Effector memory CD8-positive, alpha-beta T cell (primary cell): ENCODE measurements around the gene ZNFX1.
A peak's percentile ranks its signal among the peaks of the same experiment; 100 is the strongest.

Experiments used
- ATAC-seq: fragments of 150-1000 bp; cut with Tn5 transposase; replicated peaks from 2 replicates; pipeline ENCODE4 v1.10.0; 2021; ENCODE audit warnings: mild to moderate bottlenecking, moderate library complexity
- DNase-seq, 3 experiments: peaks; one replicate each; pipeline ENCODE4 v3.0.0; 2021
- H3K27ac Mint-ChIP-seq, 2 donors: one replicate each; pipeline ENCODE4 v1.8.0; 2022; ENCODE audit warnings: mild to moderate bottlenecking in 2 of 2, mixed read lengths in 2 of 2, moderate library complexity in 2 of 2
- H3K27me3 Mint-ChIP-seq, 2 donors: one replicate each; pipeline ENCODE4 v1.8.0; 2022; ENCODE audit warnings: mixed read lengths in 2 of 2
- H3K36me3 Mint-ChIP-seq: one replicate; pipeline ENCODE4 v1.8.0; 2022; ENCODE audit warnings: mild to moderate bottlenecking, moderate library complexity, mixed read lengths; ENCODE audit not compliant: insufficient read depth
- H3K4me1 Mint-ChIP-seq, 2 donors: one replicate each; pipeline ENCODE4 v1.8.0; 2022; ENCODE audit warnings: low read depth in 2 of 2, mixed read lengths in 2 of 2
- H3K4me3 Mint-ChIP-seq, 2 donors: one replicate each; pipeline ENCODE4 v1.8.0; 2022; ENCODE audit warnings: mild to moderate bottlenecking in 2 of 2, mixed read lengths in 2 of 2, moderate library complexity in 2 of 2
- H3K9me3 Mint-ChIP-seq, 2 donors: one replicate each; pipeline ENCODE4 v1.8.0; 2022; ENCODE audit warnings: mixed read lengths in 2 of 2

Gene ZNFX1

DNA sequence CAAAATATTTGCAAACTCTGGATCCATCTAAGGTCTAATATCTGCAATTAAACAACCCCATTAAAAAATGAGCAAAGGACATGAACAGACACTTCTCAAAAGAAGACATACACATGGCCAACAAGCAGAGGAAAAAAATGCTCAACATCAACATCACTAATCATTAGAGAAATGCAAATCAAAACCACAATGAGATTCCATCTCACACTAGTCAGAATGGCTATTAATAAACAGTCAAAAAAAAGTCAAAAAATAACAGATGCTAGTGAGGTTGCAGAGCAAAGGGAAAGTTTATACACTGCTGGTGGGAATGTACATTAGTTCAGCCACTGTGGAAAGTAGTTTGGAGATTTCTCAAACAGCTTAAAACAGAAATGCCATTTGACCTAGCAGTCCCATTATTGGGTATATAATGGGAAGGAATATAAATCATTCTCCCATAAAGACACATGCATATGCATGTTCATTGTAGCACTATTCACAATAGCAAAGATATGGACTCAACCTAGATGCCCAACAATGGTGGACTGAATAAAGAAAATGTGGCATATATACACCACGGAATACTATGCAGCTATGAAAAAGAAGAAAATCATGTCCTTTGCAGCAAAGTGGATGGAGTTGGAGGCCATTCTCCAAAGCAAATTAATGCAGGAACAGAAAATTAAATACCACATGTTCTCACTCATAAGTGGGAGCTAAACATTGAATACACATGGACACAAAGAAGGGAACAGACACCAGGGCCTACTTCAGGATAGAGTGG is 9.1 kb downstream of the ZNFX1 start:
- H3K4me1 Mint-ChIP-seq = peaks cover 55 to 58% of the 10 kb centered on the region in 2 donors
- DNase-seq (no peak), ATAC-seq (no peak)
- no peaks in the 10 kb centered on the region for H3K9me3 Mint-ChIP-seq
- peak overlapping the region; percentile 81 for H3K4me3 Mint-ChIP-seq
- peaks cover 89% of the 10 kb centered on the region for H3K36me3 Mint-ChIP-seq
- peak overlapping the region in 1 of 2 donors; percentile 79 for H3K27ac Mint-ChIP-seq
- H3K27me3 Mint-ChIP-seq = no peaks in the 10 kb centered on the region

DNA sequence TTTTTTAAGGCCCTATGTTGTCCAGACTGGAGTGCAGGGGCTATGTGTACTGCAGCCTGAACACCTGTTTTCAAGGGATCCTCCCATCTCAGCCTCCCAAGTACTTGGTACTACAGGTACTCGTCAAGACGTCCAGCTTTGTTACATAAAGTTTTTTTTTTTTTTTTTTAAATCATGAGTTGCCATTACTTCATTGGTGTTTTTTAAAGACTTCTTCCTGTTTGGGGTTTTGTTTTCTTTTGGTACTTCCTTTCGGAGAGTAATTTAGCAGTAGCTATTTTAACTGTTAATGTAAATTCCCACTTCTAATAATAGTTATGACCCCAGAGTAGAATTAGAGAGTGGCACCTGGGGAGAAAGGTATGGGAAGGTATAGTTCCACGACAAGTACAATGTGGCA is 10.5 kb downstream of the ZNFX1 start:
- ATAC-seq = peak; percentile 72
- H3K36me3 Mint-ChIP-seq = peaks cover 89% of the 10 kb centered on the region
- H3K27ac Mint-ChIP-seq = peak overlapping the region; percentile 87 to 90
- H3K9me3 Mint-ChIP-seq = no peaks in the 10 kb centered on the region
- H3K4me1 Mint-ChIP-seq = peaks cover 50 to 58% of the 10 kb centered on the region in 2 donors
- no peak for DNase-seq
- H3K27me3 Mint-ChIP-seq = no peaks in the 10 kb centered on the region
- H3K4me3 Mint-ChIP-seq = peak overlapping the region; percentile 81

DNA sequence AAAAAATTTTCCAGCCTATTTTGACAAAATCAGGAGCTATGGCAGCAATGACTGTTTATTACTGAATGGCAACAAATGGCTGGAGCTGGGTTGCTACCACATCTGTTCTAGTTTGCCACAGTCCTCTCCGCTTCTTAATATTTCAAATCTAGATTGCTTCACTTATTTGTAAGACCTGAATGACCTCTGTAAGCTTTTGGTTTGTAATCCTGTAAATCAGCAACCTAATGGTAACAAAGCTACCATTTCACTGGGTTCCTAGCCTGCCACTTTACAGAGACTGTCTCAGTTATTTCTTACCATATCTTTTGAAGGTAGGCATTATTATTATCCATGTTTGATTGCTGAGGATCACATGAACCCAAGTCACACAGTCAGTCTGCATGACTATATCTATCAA is 15.4 kb downstream of the ZNFX1 start:
- DNase-seq (no peak), ATAC-seq (no peak)
- H3K36me3 Mint-ChIP-seq = peaks cover 94% of the 10 kb centered on the region
- H3K27me3 Mint-ChIP-seq = no peaks in the 10 kb centered on the region
- peaks cover 14 to 15% of the 10 kb centered on the region in 2 donors for H3K4me1 Mint-ChIP-seq
- no peaks in the 10 kb centered on the region for H3K9me3 Mint-ChIP-seq
- peak overlapping the region in 1 of 2 donors; percentile 55 for H3K27ac Mint-ChIP-seq
- H3K4me3 Mint-ChIP-seq = no peak overlapping the region

DNA sequence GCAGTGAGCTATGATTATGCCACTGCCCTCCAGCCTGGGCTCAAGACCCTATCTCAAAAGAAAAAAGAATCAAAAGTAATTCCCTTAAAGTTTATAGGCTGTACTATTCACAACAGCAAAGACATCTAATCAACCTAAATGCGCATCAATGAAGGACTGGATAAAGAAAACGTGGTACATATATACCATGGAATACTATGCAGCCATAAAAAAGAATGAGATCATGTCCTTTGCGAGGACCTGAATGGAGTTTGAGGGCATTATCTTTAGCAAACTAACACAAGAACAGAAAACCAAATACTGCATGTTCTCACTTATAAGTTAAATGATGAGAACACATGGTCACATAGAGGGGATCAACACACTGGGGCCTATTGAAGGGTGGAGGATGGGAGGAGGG is 16.7 kb downstream of the ZNFX1 start:
- Mint-ChIP-seq H3K9me3 (no peaks in the 10 kb centered on the region), H3K36me3 (peaks cover 98% of the 10 kb centered on the region), H3K27ac (peak overlapping the region in 1 of 2 donors; percentile 82), H3K4me3 (no peak overlapping the region), H3K4me1 (peaks cover 4 to 7% of the 10 kb centered on the region in 2 donors), H3K27me3 (no peaks in the 10 kb centered on the region)
- DNase-seq (no peak), ATAC-seq (no peak)

DNA sequence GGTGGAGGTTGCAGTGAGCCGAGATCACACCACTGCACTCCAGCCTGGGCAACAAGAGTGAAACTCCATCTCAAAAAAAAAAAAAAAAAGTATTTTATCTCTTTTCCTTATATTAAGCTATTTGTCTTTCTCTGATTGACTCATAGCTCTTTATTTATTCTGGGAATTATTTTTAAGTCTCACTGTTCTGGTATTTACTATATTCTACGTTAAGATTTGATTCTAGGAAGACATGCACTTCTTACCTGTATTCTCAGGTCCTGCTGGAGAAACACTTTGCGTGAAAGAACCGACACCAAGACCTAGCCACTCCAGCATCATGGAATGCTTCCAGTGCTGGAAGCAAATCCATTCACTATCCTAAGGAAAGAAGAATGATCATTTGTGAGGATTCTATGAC is 17.6 kb downstream of the ZNFX1 start:
- no peak for ATAC-seq
- peak overlapping the region in 1 of 2 donors; percentile 31 for H3K27ac Mint-ChIP-seq
- H3K4me1 Mint-ChIP-seq = peaks cover 2 to 4% of the 10 kb centered on the region in 2 donors
- no peaks in the 10 kb centered on the region for H3K9me3 Mint-ChIP-seq
- no peaks in the 10 kb centered on the region for H3K27me3 Mint-ChIP-seq
- H3K4me3 Mint-ChIP-seq = no peak overlapping the region
- H3K36me3 Mint-ChIP-seq = peaks cover 99% of the 10 kb centered on the region
- DNase-seq = no peak

- Mint-ChIP-seq H3K9me3 (no peaks in the 10 kb centered on the region), H3K4me1 (peaks cover 0 to 2% of the 10 kb centered on the region in 2 donors), H3K36me3 (peaks cover 99% of the 10 kb centered on the region), H3K27ac (peak overlapping the region in 1 of 2 donors; percentile 31), H3K4me3 (no peak overlapping the region), H3K27me3 (no peaks in the 10 kb centered on the region)
- DNase-seq (no peak), ATAC-seq (no peak)
These were observed 18.1 kb downstream of the ZNFX1 start for GRCh38 chr20:49259799-49260198.

DNA sequence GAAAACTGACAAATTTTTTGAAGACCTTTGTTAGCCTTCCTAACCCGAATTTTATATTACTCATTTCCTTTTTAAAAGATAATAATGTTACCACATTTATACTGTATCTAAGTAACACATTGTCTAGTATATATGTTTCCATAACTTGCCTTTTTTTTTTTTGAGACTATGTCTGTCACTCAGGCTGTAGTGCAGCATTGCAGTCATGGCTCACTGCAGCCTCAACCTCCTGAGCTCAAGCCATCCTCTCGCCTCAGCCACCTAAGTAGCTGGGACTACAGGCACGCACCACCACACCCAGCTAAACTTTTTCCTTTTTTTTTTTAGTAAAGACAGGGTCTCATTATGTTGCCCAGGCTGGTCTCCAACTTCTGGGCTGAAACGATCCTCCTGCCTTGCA is 18.6 kb downstream of the ZNFX1 start:
- Mint-ChIP-seq H3K27ac (peak overlapping the region in 1 of 2 donors; percentile 31), H3K27me3 (no peaks in the 10 kb centered on the region), H3K9me3 (no peaks in the 10 kb centered on the region), H3K4me1 (no peaks in the 10 kb centered on the region), H3K36me3 (peaks cover 99% of the 10 kb centered on the region), H3K4me3 (no peak overlapping the region)
- no peak for ATAC-seq
- DNase-seq = no peak

DNA sequence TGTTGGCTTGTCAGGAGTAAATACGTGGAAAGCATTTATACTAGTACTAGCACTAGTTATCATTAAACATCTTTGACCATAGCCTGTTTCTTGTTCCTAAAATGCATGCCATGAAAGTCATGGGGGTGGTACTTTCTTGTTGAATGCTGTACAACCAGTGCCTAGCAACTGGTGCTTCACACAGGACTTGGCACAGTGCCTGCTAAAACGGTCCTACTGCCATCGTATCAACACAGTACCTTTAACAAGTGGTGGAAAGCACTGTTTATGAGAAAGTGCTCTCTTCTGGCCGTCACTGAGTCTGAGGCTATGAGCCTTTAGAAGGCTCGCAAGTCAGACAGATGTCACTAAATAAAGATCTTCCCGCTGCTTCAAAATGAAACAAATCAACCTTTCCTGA is 21.6 kb downstream of the ZNFX1 start:
- peaks cover 99% of the 10 kb centered on the region for H3K36me3 Mint-ChIP-seq
- no peaks in the 10 kb centered on the region for H3K27me3 Mint-ChIP-seq
- ATAC-seq (no peak), DNase-seq (no peak)
- H3K27ac Mint-ChIP-seq = peak overlapping the region in 1 of 2 donors; percentile 17
- no peaks in the 10 kb centered on the region for H3K4me1 Mint-ChIP-seq
- no peaks in the 10 kb centered on the region for H3K9me3 Mint-ChIP-seq
- H3K4me3 Mint-ChIP-seq = no peak overlapping the region

DNA sequence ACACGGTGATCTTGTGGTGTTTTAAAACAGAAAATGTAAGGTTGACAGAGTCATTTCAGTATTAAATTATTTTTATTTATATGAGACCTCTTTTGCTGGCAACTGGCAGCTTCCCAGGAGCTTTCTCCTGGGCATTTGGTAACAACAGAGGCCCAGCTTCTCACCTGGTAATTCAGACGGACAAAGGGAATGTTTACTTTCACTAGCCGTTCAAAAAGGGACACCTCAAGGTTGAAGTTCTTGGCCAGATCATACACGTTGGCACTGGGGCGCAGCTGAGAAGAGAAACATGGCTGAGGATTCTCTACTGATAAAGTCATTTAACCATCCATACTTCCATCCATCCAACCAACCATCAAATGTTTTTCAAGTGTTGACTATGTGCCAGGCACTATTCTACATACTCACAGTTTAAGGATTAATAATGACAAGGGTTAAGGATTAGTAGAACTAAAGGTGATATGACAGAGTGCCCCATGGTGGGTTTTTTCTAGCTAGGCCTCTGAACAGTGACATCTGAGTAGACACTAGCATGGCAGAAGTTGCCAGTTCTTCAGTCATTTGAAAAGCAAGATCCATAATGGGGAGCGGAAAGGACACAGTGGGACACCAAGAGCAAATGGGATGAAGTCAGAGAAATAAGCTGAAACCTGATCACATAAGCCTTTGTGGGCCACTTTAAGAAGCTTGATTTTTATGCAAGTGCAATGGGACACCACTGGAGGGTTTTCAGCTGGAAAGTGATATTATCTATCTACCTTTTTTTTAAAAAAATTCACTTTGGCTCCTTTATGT is 25.1 kb downstream of the ZNFX1 start:
- H3K9me3 Mint-ChIP-seq = no peaks in the 10 kb centered on the region
- ATAC-seq = no peak
- peak overlapping the region in 1 of 2 donors; percentile 65 for H3K27ac Mint-ChIP-seq
- peaks cover 96% of the 10 kb centered on the region for H3K36me3 Mint-ChIP-seq
- H3K27me3 Mint-ChIP-seq = no peaks in the 10 kb centered on the region
- no peak for DNase-seq
- H3K4me3 Mint-ChIP-seq = no peak overlapping the region
- H3K4me1 Mint-ChIP-seq = no peaks in the 10 kb centered on the region

DNA sequence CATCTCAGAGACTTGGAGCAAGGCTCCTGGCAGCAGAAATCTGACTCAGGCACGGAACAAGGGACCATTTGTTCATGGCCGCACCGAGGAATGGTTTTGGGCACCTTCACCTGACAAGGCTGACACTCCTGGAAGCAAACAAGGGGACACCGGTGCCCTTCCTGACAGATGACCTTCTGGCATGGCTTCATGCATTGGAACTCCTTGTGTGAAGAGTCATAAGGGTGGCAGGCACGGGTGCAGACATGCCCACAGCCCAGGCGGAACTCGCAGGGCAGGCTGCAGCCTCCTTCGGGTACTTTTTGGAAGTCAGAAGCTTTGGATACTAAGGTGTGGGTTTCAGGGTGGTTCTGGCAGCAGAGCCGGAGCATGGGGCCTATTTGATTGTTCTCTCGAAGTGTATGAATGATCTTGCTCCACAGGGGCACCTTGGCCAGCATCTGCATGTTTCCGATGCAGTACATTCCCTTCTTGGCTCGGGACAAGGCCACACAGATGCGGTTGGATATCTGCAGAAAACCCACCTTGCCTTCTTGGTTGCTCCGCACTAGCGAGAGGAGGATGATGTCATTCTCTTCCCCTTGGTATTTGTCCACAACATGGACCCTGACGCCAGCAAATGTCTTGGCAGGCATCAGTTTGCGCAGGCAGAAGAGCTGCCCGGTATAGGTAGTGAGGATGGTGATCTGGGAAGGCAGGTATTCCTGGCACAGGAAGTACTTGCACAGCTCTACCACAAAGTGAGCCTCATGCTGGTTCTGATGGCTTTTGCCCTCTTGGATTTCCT is 28.8 kb downstream of the ZNFX1 start:
- H3K27me3 Mint-ChIP-seq = no peaks in the 10 kb centered on the region
- ATAC-seq (no peak), DNase-seq (no peak)
- H3K4me1 Mint-ChIP-seq = peaks cover 4 to 6% of the 10 kb centered on the region in 2 donors
- H3K4me3 Mint-ChIP-seq = no peak overlapping the region
- peak overlapping the region; percentile 49 to 86 for H3K27ac Mint-ChIP-seq
- H3K36me3 Mint-ChIP-seq = peaks cover 87% of the 10 kb centered on the region
- H3K9me3 Mint-ChIP-seq = no peaks in the 10 kb centered on the region

DNA sequence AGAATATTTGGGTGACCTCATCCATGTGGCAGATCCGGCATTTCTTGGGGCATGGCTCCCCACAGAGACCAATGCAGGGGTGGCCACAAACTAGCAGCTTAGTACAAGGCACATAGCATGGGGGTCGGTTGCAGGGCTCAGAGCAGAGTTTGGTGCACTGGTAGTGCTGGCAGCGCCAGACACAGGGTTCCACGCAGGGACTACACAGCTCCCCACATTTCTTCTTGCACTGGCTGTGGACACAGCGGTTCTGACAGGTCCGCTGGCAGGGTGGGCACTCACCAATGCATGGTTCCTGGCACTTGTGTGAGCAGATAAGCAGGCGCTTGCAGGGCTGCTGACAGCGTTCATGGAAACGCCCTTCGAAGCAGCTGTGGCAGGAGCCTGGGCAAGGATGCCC is 29.6 kb downstream of the ZNFX1 start:
- DNase-seq = no peak
- Mint-ChIP-seq H3K4me3 (no peak overlapping the region), H3K36me3 (peaks cover 87% of the 10 kb centered on the region), H3K27ac (peak overlapping the region in 1 of 2 donors; percentile 86), H3K4me1 (peaks cover 4 to 6% of the 10 kb centered on the region in 2 donors), H3K27me3 (no peaks in the 10 kb centered on the region), H3K9me3 (no peaks in the 10 kb centered on the region)
- peak; percentile 13 for ATAC-seq

GRCh38 chr20:49247792-49248191 is 30.1 kb downstream of the ZNFX1 start:
- no peak for ATAC-seq
- Mint-ChIP-seq H3K4me1 (peaks cover 4 to 6% of the 10 kb centered on the region in 2 donors), H3K27ac (peak overlapping the region in 1 of 2 donors; percentile 86), H3K9me3 (no peaks in the 10 kb centered on the region), H3K27me3 (no peaks in the 10 kb centered on the region), H3K36me3 (peaks cover 87% of the 10 kb centered on the region), H3K4me3 (no peak overlapping the region)
- DNase-seq = no peak

- Mint-ChIP-seq H3K9me3 (no peaks in the 10 kb centered on the region), H3K36me3 (peaks cover 87% of the 10 kb centered on the region), H3K4me3 (no peak overlapping the region), H3K27me3 (no peaks in the 10 kb centered on the region), H3K4me1 (peaks cover 4 to 6% of the 10 kb centered on the region in 2 donors), H3K27ac (peak overlapping the region in 1 of 2 donors; percentile 86)
- DNase-seq = no peak
- ATAC-seq = no peak
These were observed 30.6 kb downstream of the ZNFX1 start for GRCh38 chr20:49247169-49247723.
